Transverse colon (tissue), 4 donors: ENCODE results near the gene PGS1. TPM values are rescaled to one million over a fixed set of nuclear protein-coding genes. Genes with fewer than 3 reads are reported as not detected.
A peak's percentile ranks its signal among the peaks of the same experiment; 100 is the strongest.

Source experiments
- DNase-seq: peaks from one replicate; pipeline ENCODE4 v3.0.0-alpha.2; 2019
- H3K27ac ChIP-seq, 4 donors: fragments of 200-600 bp; sonication (generic); 2 replicates each; pipeline ENCODE4 v1.5.1; 2016 to 2018; ENCODE audit warnings: inconsistent platforms in 4 of 4
- H3K27me3 ChIP-seq: fragments of 200-600 bp; sonication (generic); 2 replicates; pipeline ENCODE4 v1.5.1; 2017; ENCODE audit warnings: inconsistent platforms
- H3K36me3 ChIP-seq, 4 donors: fragments of 200-600 bp; sonication (generic); 2 replicates each; pipeline ENCODE4 v1.5.1; 2017 to 2019; ENCODE audit warnings: inconsistent platforms in 4 of 4
- H3K4me1 ChIP-seq, 4 donors: fragments of 200-600 bp; sonication (generic); 2 replicates each; pipeline ENCODE4 v1.5.1; 2017 to 2020; ENCODE audit warnings: inconsistent platforms in 4 of 4
- H3K4me3 ChIP-seq, 4 donors: fragments of 200-600 bp; sonication (generic); 1 replicate in 1 of 4; 2 replicates in 3 of 4; pipeline versions ENCODE4 v1.5.1 to v1.6.1; 2017 to 2019; ENCODE audit warnings: inconsistent platforms in 4 of 4
- H3K9me3 ChIP-seq, 2 donors: fragments of 200-600 bp; sonication (generic); 2 replicates each; pipeline ENCODE4 v1.5.1; 2017 to 2019; ENCODE audit warnings: inconsistent platforms in 2 of 2
- EP300 ChIP-seq: sonication (generic); formaldehyde crosslinking; IDR thresholded peaks from one replicate; pipeline ENCODE4 v1.6.1; 2017; ENCODE audit warnings: antibody characterized with exemption, low read depth
- POLR2A ChIP-seq: fragments of 450-650 bp; IDR thresholded peaks from one replicate; pipeline ENCODE4 v1.6.1; 2016; ENCODE audit warnings: antibody characterized with exemption, mild to moderate bottlenecking, moderate library complexity
- POLR2AphosphoS5 ChIP-seq, 3 donors: sonication (generic); formaldehyde crosslinking; IDR thresholded peaks; one replicate each; pipeline ENCODE4 v1.6.1; 2016; ENCODE audit warnings: antibody characterized with exemption in 3 of 3
- WGBS, 2 donors: methylation state at CpG; one replicate each; pipeline ENCODE4 v1.1.5; 2018; ENCODE audit warnings: low coverage in 1 of 2; 5-methylcytosine and 5-hydroxymethylcytosine counted together
- in situ Hi-C, 4 donors: fragments of 200-750 bp; cut with MboI; loops; one replicate each; pipeline versions ENCODE4 v1.15.0 to v1.15.1; 2017; ENCODE audit warnings: low sequenced_read_pairs in 3 of 4, low pct_ligation_motif_present in 1 of 4, low pct_unique_long_range_greater_than_20kb in 1 of 4
- intact Hi-C: fragments of 100-400 bp; cut with DNase I; formaldehyde crosslinking; loops from one replicate; pipeline ENCODE4 v1.15.1; 2023; ENCODE audit warnings: low total_unique reads
- total RNA-seq, 4 donors: library from RNA; depleted of rRNA; stranded (reverse); fragments of >200 nt; gene quantifications; one replicate each; pipeline ENCODE4 v1.1.0, GENCODE V29; 2016
- TF ChIP-seq, protein P1 (sequence below), 5 experiments: fragments of 200-600 bp in 3 of 5; fragments of 450-650 bp in 2 of 5; sonication (generic) in 3 of 5; IDR thresholded peaks; 1 replicate in 2 of 5; 2 replicates in 3 of 5; pipeline ENCODE4 v1.5.1; 2016 to 2017; ENCODE audit warnings: antibody characterized with exemption in 5 of 5, inconsistent platforms in 3 of 5, mild to moderate bottlenecking in 2 of 5, moderate library complexity in 1 of 5

The PGS1 gene
- total RNA-seq, 4 donors from 2014 or later = 32.1 to 77.6 (median 60.1) TPM

DNA sequence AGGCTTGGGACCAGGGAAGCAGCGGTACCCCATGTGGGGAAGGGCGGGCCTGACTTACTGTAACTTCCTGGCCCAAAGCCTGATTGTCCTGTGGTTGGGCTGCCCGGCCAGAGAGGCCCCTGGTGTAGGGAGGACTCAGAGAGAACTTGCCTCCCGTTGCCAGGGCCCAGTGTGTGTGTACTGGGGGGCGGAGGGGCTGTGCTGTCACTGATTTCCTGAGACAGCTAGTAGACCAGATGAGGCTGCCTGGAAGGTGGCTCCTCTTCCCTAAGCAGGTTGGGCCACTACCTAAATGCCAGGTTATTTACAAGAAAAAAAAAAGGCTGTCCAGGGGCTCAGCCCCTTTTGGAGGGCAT is 35.3 kb upstream of the PGS1 start:
- TF ChIP-seq POLR2A = no peak
- TF ChIP-seq POLR2AphosphoS5 (IDR thresholded peaks at IDR 0.05) = peak in 2 of 3 donors; percentile 24 to 25
- Histone ChIP-seq H3K36me3 (no peaks in the 10 kb centered on the region), H3K9me3 (no peaks in the 10 kb centered on the region), H3K4me3 (no peak overlapping the region), H3K4me1 (peaks cover 25 to 62% (median 35%) of the 10 kb centered on the region in 4 donors), H3K27ac (peak overlapping the region; percentile 92 to 96 (median 94)), H3K27me3 (no peaks in the 10 kb centered on the region)
- in situ Hi-C loops = no loop called here
- intact Hi-C loops = no loop called here
- DNase-seq = peak; percentile 60
- 26% methylated on average over 5 of the region's 5 CpGs; no CpG with 5 or more reads in 1 of the 2 donors for WGBS, 2 donors

DNA sequence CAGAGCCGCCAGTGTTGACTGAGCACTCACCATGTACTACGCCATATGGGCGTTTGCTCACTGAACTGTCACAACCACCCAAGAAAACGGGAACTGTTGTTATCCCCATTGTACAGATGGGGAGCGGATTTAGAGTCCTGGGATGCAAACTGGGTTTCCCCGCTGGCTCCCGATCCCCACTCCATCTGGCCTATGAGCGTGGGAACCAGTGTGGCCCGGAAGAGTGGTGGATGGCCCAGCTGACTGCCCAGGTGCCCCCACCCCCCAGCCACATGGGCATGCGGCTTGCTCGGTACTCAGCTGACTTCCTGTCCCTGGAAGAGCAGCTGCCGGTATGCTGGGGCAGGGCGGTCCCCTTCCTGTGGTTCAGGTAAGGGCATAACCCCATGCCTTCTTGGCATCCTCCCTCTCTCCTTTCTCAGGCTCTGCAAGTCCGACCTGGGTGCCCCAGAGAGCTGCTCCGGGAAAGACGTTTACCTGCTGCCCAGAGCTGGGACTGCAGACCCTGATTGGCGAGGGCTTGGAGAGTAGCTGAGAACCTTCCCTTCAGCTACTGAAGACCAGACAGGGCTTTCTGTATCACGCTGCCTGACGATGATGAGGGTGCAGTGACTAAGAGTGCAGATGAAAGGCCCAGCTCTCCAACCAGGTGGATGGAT is 34.8 kb upstream of the PGS1 start:
- H3K36me3 ChIP-seq = no peaks in the 10 kb centered on the region
- TF ChIP-seq EP300 = no peak
- TF ChIP-seq, protein P1, sequence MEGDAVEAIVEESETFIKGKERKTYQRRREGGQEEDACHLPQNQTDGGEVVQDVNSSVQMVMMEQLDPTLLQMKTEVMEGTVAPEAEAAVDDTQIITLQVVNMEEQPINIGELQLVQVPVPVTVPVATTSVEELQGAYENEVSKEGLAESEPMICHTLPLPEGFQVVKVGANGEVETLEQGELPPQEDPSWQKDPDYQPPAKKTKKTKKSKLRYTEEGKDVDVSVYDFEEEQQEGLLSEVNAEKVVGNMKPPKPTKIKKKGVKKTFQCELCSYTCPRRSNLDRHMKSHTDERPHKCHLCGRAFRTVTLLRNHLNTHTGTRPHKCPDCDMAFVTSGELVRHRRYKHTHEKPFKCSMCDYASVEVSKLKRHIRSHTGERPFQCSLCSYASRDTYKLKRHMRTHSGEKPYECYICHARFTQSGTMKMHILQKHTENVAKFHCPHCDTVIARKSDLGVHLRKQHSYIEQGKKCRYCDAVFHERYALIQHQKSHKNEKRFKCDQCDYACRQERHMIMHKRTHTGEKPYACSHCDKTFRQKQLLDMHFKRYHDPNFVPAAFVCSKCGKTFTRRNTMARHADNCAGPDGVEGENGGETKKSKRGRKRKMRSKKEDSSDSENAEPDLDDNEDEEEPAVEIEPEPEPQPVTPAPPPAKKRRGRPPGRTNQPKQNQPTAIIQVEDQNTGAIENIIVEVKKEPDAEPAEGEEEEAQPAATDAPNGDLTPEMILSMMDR (IDR thresholded peaks at IDR 0.05) = no peak
- TF ChIP-seq POLR2AphosphoS5 (IDR thresholded peaks at IDR 0.05) = peak; percentile 25 to 62 (median 29)
- no peak for TF ChIP-seq POLR2A
- H3K27me3 ChIP-seq = no peaks in the 10 kb centered on the region
- peak overlapping the region; percentile 92 to 96 (median 94) for H3K27ac ChIP-seq
- in situ Hi-C loops = no loop called here
- peak; percentile 78 for DNase-seq
- peaks cover 25 to 57% (median 33%) of the 10 kb centered on the region in 4 donors for H3K4me1 ChIP-seq
- intact Hi-C loops = no loop called here
- H3K4me3 ChIP-seq = no peak overlapping the region
- H3K9me3 ChIP-seq = no peaks in the 10 kb centered on the region
- WGBS, 2 donors = 59% methylated on average over 17 of the region's 19 CpGs; no CpG with 5 or more reads in 1 of the 2 donors

DNA sequence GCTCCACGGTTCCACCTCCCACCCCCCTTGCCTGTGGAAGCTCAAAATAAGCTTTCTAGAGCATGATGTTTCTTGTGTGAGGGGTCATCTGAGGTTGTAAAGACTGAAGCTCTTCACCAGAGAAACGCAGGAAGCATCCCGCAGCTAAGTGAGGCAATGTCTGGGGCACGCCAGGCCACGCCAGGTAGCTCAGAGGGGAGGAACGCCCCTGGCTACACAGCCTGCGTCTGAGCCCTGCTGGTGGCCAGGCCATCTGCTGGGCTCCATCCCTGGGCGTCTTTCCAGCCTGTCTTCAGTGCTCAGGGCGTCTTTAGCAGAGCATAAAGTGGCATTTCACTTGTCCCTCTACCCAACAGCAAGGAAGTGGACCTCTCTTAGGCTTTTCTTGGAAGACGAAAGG is 33.8 kb upstream of the PGS1 start:
- no peak for DNase-seq
- H3K4me1 ChIP-seq = peaks cover 25 to 47% (median 32%) of the 10 kb centered on the region in 4 donors
- TF ChIP-seq POLR2A = no peak
- TF ChIP-seq POLR2AphosphoS5 (IDR thresholded peaks at IDR 0.05) = no peak
- TF ChIP-seq, protein P1 (IDR thresholded peaks at IDR 0.05) = no peak
- no peak for TF ChIP-seq EP300
- WGBS, 2 donors = 91 to 100% methylated on average over 1 to 10 of the region's 10 CpGs
- H3K27me3 ChIP-seq = no peaks in the 10 kb centered on the region
- H3K27ac ChIP-seq = no peak overlapping the region
- H3K36me3 ChIP-seq = no peaks in the 10 kb centered on the region
- intact Hi-C loops (no loop called here), in situ Hi-C loops (no loop called here)
- no peak overlapping the region for H3K4me3 ChIP-seq
- H3K9me3 ChIP-seq = no peaks in the 10 kb centered on the region

DNA sequence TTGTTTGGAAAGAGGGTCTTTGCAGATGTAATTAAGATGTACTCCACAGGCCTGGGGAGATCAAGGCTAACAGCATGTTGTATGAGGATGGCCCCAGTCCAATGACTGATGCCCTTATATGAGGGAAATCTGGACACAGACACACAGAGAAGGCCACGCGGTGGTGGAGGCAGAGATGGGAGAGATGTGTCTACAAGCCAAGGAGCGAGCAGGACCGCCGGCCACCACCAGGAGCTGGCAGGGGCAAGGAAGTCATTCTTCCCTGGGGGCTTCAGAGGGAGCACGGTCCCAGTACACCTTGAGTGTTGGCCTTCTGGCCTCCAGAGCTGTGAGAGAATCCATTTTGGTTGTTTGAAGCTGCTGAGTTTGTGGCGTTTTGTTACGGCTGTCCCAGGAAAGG is 33.3 kb upstream of the PGS1 start:
- in situ Hi-C loops (no loop called here), intact Hi-C loops (no loop called here)
- no peak overlapping the region for H3K27ac ChIP-seq
- no peak for DNase-seq
- H3K27me3 ChIP-seq = no peaks in the 10 kb centered on the region
- H3K4me1 ChIP-seq = peaks cover 25 to 50% (median 32%) of the 10 kb centered on the region in 4 donors
- WGBS, 2 donors = 86 to 93% methylated on average over 2 to 8 of the region's 8 CpGs
- no peaks in the 10 kb centered on the region for H3K36me3 ChIP-seq
- H3K4me3 ChIP-seq = no peak overlapping the region
- TF ChIP-seq EP300 (no peak), POLR2A (no peak), POLR2AphosphoS5 (IDR thresholded peaks at IDR 0.05) (no peak)
- TF ChIP-seq, protein P1 (IDR thresholded peaks at IDR 0.05) = no peak
- H3K9me3 ChIP-seq = no peaks in the 10 kb centered on the region
